HCT116 (cell line): ENCODE data around the gene MAP3K10. TPM values are rescaled to one million over a fixed set of nuclear protein-coding genes. Genes with fewer than 3 reads are reported as not detected.

Source experiments
- ATAC-seq: fragments of 200-7000 bp; cut with Tn5 transposase; 2 replicates; pipeline ENCODE4 v1.9.1; 2020; ENCODE audit warnings: mild to moderate bottlenecking, moderate library complexity
- BruUV-seq: library from RNA; stranded (reverse); fragments of 400-500 nt; replicated peaks from 2 replicates; lab custom pipeline; 2021; lab: Mats Ljungman, UMichigan
- CTCF ChIA-PET: fragments of 300-600 bp; sonication (Branson Sonifier 250); formaldehyde crosslinking; loops from one replicate; lab custom pipeline; 2021; ENCODE audit warnings: antibody characterized with exemption; lab: Charles Lee
- POLR2A ChIA-PET: fragments of 300-600, 350-600 bp; sonication (Branson Sonifier 250); formaldehyde crosslinking; loops from one replicate; lab custom pipeline; 2021; ENCODE audit warnings: antibody characterized with exemption; lab: Charles Lee
- RAD21 ChIA-PET, 2 experiments: fragments of 300-600 bp; sonication (Branson Sonifier 250); formaldehyde crosslinking; loops; one replicate each; lab custom pipeline; 2023; ENCODE audit warnings: low total read pairs in 2 of 2; ENCODE audit not compliant: uncharacterized antibody in 2 of 2, unreplicated experiment in 2 of 2, low non-redundant PET in 1 of 2; lab: Charles Lee
- DNase-seq: peaks from one replicate; pipeline ENCODE4 v3.0.0-alpha.2; 2010; ENCODE audit warnings: low read depth, low spot score
- H2AFZ ChIP-seq: fragments of 200-600 bp; shearing (Covaris generic), sonication (generic); 2 replicates; pipeline ENCODE4 v1.6.1; 2017; ENCODE audit warnings: low read depth, mixed run types, mixed read lengths, antibody characterized with exemption, low read length; ENCODE audit not compliant: poor library complexity, severe bottlenecking
- H3K27ac ChIP-seq: 2 replicates; pipeline ENCODE4 v1.5.1; 2012; ENCODE audit warnings: low read depth, low read length
- H3K27me3 ChIP-seq: fragments of 200-600 bp; sonication (generic); 2 replicates; pipeline ENCODE4 v1.6.1; 2016; ENCODE audit warnings: mixed run types, low read length, mixed read lengths; ENCODE audit not compliant: insufficient read depth
- H3K36me3 ChIP-seq, 2 experiments: fragments of 200-500 bp in 1 of 2; fragments of 200-600 bp in 1 of 2; sonication (Bioruptor generic) in 1 of 2; sonication (generic) in 1 of 2; 2 replicates each; pipeline versions ENCODE4 v1.5.1 to v1.6.1; 2014 to 2016; ENCODE audit warnings: low read length in 2 of 2, inconsistent platforms in 1 of 2, mixed read lengths in 1 of 2, mixed run types in 1 of 2; ENCODE audit not compliant: insufficient read depth in 2 of 2, control insufficient read depth in 1 of 2
- H3K4me1 ChIP-seq, 2 experiments: fragments of 200-600 bp in 1 of 2; sonication (generic) in 1 of 2; 2 replicates each; pipeline versions ENCODE4 v1.5.1 to v1.6.1; 2012 to 2017; ENCODE audit warnings: low read length in 2 of 2, inconsistent platforms in 1 of 2, mild to moderate bottlenecking in 1 of 2, mixed read lengths in 1 of 2, mixed run types in 1 of 2, moderate library complexity in 1 of 2; ENCODE audit not compliant: insufficient read depth in 2 of 2, control insufficient read depth in 1 of 2
- H3K4me2 ChIP-seq: fragments of 200-600 bp; sonication (generic); 2 replicates; pipeline ENCODE4 v1.6.1; 2017; ENCODE audit warnings: mixed run types, low read length, mixed read lengths
- H3K4me3 ChIP-seq, 2 experiments: fragments of 200-600 bp in 1 of 2; sonication (generic) in 1 of 2; replicated peaks in 1 of 2; 2 replicates each; pipeline ENCODE4 v1.5.1; 2011 to 2016; ENCODE audit warnings: low read length in 2 of 2, control low read depth in 1 of 2, low read depth in 1 of 2, mild to moderate bottlenecking in 1 of 2, mixed read lengths in 1 of 2, mixed run types in 1 of 2
- H3K79me2 ChIP-seq: fragments of 200-600 bp; sonication (generic); 2 replicates; pipeline ENCODE4 v1.6.1; 2017; ENCODE audit warnings: mild to moderate bottlenecking, mixed run types, low read length, moderate library complexity, mixed read lengths; ENCODE audit not compliant: insufficient read depth
- H3K9ac ChIP-seq: fragments of 200-600 bp; sonication (generic); 2 replicates; pipeline ENCODE4 v1.6.1; 2016; ENCODE audit warnings: low read length, mixed read lengths
- H3K9me2 ChIP-seq: fragments of 200-600 bp; sonication (generic), shearing (Covaris generic); 2 replicates; pipeline ENCODE4 v1.6.1; 2017; ENCODE audit warnings: mixed run types, mild to moderate bottlenecking, moderate library complexity; ENCODE audit not compliant: insufficient read depth
- H3K9me3 ChIP-seq, 2 experiments: fragments of 200-500 bp in 1 of 2; fragments of 200-600 bp in 1 of 2; sonication (Bioruptor generic) in 1 of 2; sonication (generic) in 1 of 2; 2 replicates each; pipeline ENCODE4 v1.6.1; 2014 to 2017; ENCODE audit warnings: low read length in 2 of 2, mixed read lengths in 2 of 2, inconsistent platforms in 1 of 2, low read depth in 1 of 2, mild to moderate bottlenecking in 1 of 2, mixed run types in 1 of 2, moderate library complexity in 1 of 2; ENCODE audit not compliant: control insufficient read depth in 1 of 2, insufficient read depth in 1 of 2
- H4K20me1 ChIP-seq: fragments of 200-600 bp; sonication (generic), shearing (Covaris generic); 2 replicates; pipeline ENCODE4 v1.6.1; 2017; ENCODE audit warnings: mixed run types, mild to moderate bottlenecking, moderate library complexity; ENCODE audit not compliant: insufficient read depth
- POLR2A ChIP-seq: IDR thresholded peaks from 2 replicates; pipeline ENCODE4 v1.7.0; 2011; ENCODE audit warnings: borderline replicate concordance; ENCODE audit not compliant: insufficient read depth, insufficient read length; ENCODE audit errors: extremely low read depth
- POLR2AphosphoS5 ChIP-seq: IDR thresholded peaks from 2 replicates; pipeline ENCODE4 v1.6.1; 2011; ENCODE audit warnings: mild to moderate bottlenecking, low read depth, low read length, moderate library complexity
- SP1 ChIP-seq: IDR thresholded peaks from 2 replicates; pipeline ENCODE4 v1.6.1; 2012; ENCODE audit warnings: low read depth
- intact Hi-C: fragments of 100-400 bp; cut with micrococcal nuclease; formaldehyde crosslinking; loops from 2 replicates; pipeline ENCODE4 v1.10.0; 2022
- total RNA-seq: library from RNA; stranded (reverse); gene quantifications from one replicate; pipeline ENCODE4 v1.2.1, GENCODE V29; 2021; ENCODE audit not compliant: unreplicated experiment

MAP3K10 gene
- total RNA-seq, 1 experiment from 2014 or later, result 17.3 TPM

DNA sequence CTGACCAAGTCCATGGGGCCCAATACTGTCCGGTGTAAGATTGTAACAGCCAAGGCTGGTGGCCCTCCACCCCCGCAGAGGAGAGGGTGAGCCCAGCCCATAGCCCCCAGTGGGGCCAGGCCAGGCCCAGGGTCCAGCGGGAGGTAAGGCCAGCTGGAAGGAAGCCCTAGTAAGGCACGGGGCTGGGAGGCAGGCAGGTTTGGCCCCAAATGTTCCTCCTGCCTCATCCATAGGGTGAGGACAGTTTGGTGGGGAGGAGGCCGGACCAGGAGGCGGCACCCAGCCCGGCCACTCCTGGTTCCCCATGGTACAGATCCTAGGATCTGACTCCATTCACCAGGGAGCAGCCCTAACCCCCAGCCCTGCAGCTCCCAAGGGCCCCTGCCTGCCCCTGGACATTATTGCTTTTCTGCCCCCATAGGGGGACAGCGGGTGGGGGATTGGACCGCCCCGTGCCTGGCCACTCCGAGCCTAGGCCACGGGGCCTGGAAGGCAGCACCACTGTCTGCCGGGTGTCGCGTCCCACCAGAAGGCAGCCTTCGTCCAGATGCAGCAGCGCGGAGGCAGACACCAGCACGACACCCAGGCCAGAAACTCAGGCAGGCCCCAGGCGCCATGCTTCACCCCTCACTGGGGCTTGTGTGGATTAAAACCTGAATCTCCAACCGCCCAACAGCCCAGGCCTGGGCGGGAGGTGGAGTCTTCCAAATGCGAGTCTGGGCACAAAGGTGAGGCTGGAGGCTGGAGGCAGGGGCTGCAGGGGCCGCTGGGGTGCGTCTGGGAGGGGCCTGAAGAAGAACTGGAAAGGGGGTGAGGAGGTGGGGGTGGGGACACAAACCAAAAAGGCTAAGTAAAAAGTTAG is 42.0 kb downstream of the MAP3K10 start:
- intact Hi-C loops, result no loop called here
- BruUV-seq, result no TSS peak
- Histone ChIP-seq H2AFZ (no peak overlapping the region), H3K9me2 (no peaks in the 10 kb centered on the region), H3K36me3 (peaks cover 0 to 6% of the 10 kb centered on the region in 2 experiments; a peak in 2 of 4 replicates), H4K20me1 (no peaks in the 10 kb centered on the region), H3K4me1 (peaks cover 35 to 48% of the 10 kb centered on the region in 2 experiments), H3K79me2 (no peaks in the 10 kb centered on the region), H3K4me3 (no peak overlapping the region), H3K9me3 (no peaks in the 10 kb centered on the region), H3K27ac (peak overlapping the region; percentile 42; the same call in 1 of the 2 replicates), H3K27me3 (no peaks in the 10 kb centered on the region), H3K4me2 (peak overlapping the region; percentile 79), H3K9ac (no peak overlapping the region)
- no peak for TF ChIP-seq SP1
- no peak for ATAC-seq
- ChIA-PET CTCF (no interaction called here), RAD21 (no interaction called here), POLR2A (no interaction called here)
- no peak for DNase-seq

- POLR2A ChIA-PET, result no interaction called here
- Histone ChIP-seq H3K4me2 (no peak overlapping the region), H3K9ac (no peak overlapping the region), H3K27ac (no peak overlapping the region), H3K36me3 (peaks cover under 1 to 6% of the 10 kb centered on the region in 2 experiments; a peak in 3 of 4 replicates), H4K20me1 (no peaks in the 10 kb centered on the region), H3K9me3 (no peaks in the 10 kb centered on the region)
- DNase-seq, result no peak
- BruUV-seq, result no TSS peak
- ATAC-seq, result no peak
- TF ChIP-seq POLR2A (no peak), POLR2AphosphoS5 (0 out of 2 replicates have a peak, but pooled peaks have one; percentile 13)
- TF ChIP-seq, all 23 proteins: peak for 1
- ChIA-PET CTCF (interaction anchor here (1.2 kb wide), 1 partner anchor 94 kb away, joined by 4 read pairs; no protein-coding TSS in a partner anchor), RAD21 (no interaction called here)
- H3K4me1 ChIP-seq, result peaks cover 33 to 45% of the 10 kb centered on the region in 2 experiments
- H3K9me2 ChIP-seq, result no peaks in the 10 kb centered on the region
- intact Hi-C loops, result no loop called here
- H2AFZ ChIP-seq, result no peak overlapping the region
- H3K79me2 ChIP-seq, result no peaks in the 10 kb centered on the region
- H3K27me3 ChIP-seq, result no peaks in the 10 kb centered on the region
- no peak overlapping the region for H3K4me3 ChIP-seq
Observed at GRCh38 chr19:40233811-40234389, 42.7 kb downstream of the MAP3K10 start.
